Activated B cell treated with CpG ODN at 0.5 μM for 24 hours (primary cell): ENCODE results near the gene ABCB7. TPM values are rescaled to one million over a fixed set of nuclear protein-coding genes. Genes with fewer than 3 reads are reported as not detected.
"Not testable (repeated sequence)": the region's sequence is repeated elsewhere in the genome, so short reads cannot be mapped to it uniquely, and the experiment has no call there.

ENCODE experiments used
- ATAC-seq: fragments of 200-7000 bp; cut with Tn5 transposase; one replicate; pipeline ENCODE4 v1.10.0; 2021; ENCODE audit warnings: low read depth, mild to moderate bottlenecking, moderate library complexity
- CTCF ChIA-PET: fragments of 350-600 bp; sonication (Branson Sonifier 250); formaldehyde crosslinking; loops from one replicate; lab custom pipeline; 2021; ENCODE audit warnings: antibody characterized with exemption; lab: Charles Lee
- POLR2A ChIA-PET: fragments of 350-600 bp; sonication (Branson Sonifier 250); formaldehyde crosslinking; loops from one replicate; lab custom pipeline; 2021; ENCODE audit warnings: antibody characterized with exemption; lab: Charles Lee
- DNase-seq: peaks from one replicate; pipeline ENCODE4 v3.0.0; 2022
- H3K27ac Mint-ChIP-seq: one replicate; pipeline ENCODE4 v1.8.0; 2020; ENCODE audit warnings: mixed read lengths
- H3K27me3 Mint-ChIP-seq: one replicate; pipeline ENCODE4 v1.8.0; 2021; ENCODE audit warnings: mixed read lengths
- H3K36me3 Mint-ChIP-seq: one replicate; pipeline ENCODE4 v1.8.0; 2021; ENCODE audit warnings: low read depth, mixed read lengths
- H3K4me1 Mint-ChIP-seq: one replicate; pipeline ENCODE4 v1.8.0; 2021; ENCODE audit warnings: mixed read lengths
- H3K4me3 Mint-ChIP-seq: one replicate; pipeline ENCODE4 v1.8.0; 2020; ENCODE audit warnings: mild to moderate bottlenecking, mixed read lengths
- H3K9me3 Mint-ChIP-seq: one replicate; pipeline ENCODE4 v1.8.0; 2020; ENCODE audit warnings: mixed read lengths
- intact Hi-C: fragments of 100-400 bp; cut with micrococcal nuclease; formaldehyde crosslinking; loops from one replicate; pipeline ENCODE4 v1.15.1; 2024
- total RNA-seq: library from RNA; stranded (reverse); gene quantifications from 2 replicates; pipeline ENCODE4 v1.2.3, GENCODE V29; 2022
- TF ChIP-seq, protein P1 (sequence below): fragments of 200-600 bp; IDR thresholded peaks from one replicate; pipeline ENCODE4 v1.8.0; 2022; ENCODE audit warnings: antibody characterized with exemption, mild to moderate bottlenecking

ABCB7 gene
- total RNA-seq, 1 donor from 2014 or later: 42.2 TPM

DNA sequence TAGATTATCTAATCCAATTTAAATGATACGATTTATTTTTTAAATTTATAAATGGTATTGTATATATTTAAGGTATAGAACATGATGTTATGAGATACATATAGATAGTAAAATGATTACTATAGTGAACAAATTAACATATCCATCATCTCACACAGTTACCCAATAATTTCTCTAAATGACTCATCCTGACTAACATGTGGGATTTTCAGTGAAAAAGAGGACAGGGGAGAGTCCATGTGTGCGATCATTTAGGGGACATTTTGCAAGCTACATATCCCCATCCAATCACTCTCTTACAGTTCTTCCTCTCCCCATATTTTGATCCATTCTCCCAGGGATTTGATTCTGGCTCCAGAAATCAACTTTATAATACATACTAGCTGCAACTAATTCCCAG lies 88.2 kb downstream of the ABCB7 start:
- Mint-ChIP-seq H3K4me3 (no peak overlapping the region), H3K27ac (no peak overlapping the region), H3K9me3 (no peaks in the 10 kb centered on the region), H3K27me3 (no peaks in the 10 kb centered on the region), H3K4me1 (no peaks in the 10 kb centered on the region), H3K36me3 (peaks cover 24% of the 10 kb centered on the region)
- POLR2A ChIA-PET: no interaction called here
- intact Hi-C loops: no loop called here
- DNase-seq (no peak), ATAC-seq (no peak)
- CTCF ChIA-PET: no interaction called here
- TF ChIP-seq, protein P1, sequence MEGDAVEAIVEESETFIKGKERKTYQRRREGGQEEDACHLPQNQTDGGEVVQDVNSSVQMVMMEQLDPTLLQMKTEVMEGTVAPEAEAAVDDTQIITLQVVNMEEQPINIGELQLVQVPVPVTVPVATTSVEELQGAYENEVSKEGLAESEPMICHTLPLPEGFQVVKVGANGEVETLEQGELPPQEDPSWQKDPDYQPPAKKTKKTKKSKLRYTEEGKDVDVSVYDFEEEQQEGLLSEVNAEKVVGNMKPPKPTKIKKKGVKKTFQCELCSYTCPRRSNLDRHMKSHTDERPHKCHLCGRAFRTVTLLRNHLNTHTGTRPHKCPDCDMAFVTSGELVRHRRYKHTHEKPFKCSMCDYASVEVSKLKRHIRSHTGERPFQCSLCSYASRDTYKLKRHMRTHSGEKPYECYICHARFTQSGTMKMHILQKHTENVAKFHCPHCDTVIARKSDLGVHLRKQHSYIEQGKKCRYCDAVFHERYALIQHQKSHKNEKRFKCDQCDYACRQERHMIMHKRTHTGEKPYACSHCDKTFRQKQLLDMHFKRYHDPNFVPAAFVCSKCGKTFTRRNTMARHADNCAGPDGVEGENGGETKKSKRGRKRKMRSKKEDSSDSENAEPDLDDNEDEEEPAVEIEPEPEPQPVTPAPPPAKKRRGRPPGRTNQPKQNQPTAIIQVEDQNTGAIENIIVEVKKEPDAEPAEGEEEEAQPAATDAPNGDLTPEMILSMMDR: no peak

DNA sequence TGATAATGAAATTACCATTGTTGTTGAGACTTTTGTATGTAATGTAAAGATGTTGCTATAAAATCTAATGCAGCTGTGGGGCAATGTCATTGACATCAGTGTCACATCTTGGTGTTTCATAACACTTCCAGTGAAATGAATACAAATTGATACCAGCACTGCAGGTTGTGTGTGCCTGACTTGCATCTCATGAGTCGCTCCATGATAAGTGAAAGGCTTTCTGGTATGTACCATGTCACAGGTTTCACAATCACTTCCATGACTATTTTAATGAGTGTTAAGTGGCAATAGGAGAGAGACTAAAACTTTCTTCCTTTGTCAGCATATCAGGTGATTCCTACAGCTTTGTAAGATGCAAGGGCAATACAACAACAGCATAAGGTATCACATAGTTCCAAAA lies 94.4 kb downstream of the ABCB7 start:
- Mint-ChIP-seq H3K4me3 (no peak overlapping the region), H3K4me1 (no peaks in the 10 kb centered on the region), H3K27ac (no peak overlapping the region), H3K9me3 (no peaks in the 10 kb centered on the region), H3K36me3 (peaks cover 18% of the 10 kb centered on the region), H3K27me3 (no peaks in the 10 kb centered on the region)
- TF ChIP-seq, protein P1: no peak
- POLR2A ChIA-PET: no interaction called here
- intact Hi-C loops: no loop called here
- CTCF ChIA-PET: no interaction called here
- ATAC-seq (no peak), DNase-seq (no peak)

DNA sequence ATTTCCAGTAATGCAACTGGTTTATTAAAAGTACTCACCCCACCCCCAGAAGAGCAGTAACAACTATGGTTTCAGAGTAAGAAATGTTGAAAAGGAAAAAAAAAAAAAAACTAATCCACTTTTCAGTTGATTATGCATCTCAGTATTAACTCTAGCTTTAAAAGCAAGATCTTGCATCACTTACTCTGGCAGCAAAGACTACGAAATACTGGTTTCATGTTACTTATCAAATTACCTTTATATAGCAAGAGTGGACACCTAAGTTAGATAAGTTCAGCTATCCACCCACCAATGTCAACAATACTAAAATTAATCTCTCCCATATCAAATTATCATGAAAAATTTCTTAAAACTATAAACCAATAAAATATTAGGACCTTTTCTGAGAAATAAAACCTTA lies 105.0 kb downstream of the ABCB7 start:
- peaks cover 17% of the 10 kb centered on the region for H3K36me3 Mint-ChIP-seq
- DNase-seq (no peak), ATAC-seq (no peak)
- H3K9me3 Mint-ChIP-seq: peaks cover 3% of the 10 kb centered on the region
- ChIA-PET POLR2A (no interaction called here), CTCF (no interaction called here)
- no peak overlapping the region for H3K4me3 Mint-ChIP-seq
- intact Hi-C loops: no loop called here
- TF ChIP-seq, protein P1: no peak
- no peaks in the 10 kb centered on the region for H3K27me3 Mint-ChIP-seq
- no peaks in the 10 kb centered on the region for H3K4me1 Mint-ChIP-seq
- H3K27ac Mint-ChIP-seq: no peak overlapping the region

DNA sequence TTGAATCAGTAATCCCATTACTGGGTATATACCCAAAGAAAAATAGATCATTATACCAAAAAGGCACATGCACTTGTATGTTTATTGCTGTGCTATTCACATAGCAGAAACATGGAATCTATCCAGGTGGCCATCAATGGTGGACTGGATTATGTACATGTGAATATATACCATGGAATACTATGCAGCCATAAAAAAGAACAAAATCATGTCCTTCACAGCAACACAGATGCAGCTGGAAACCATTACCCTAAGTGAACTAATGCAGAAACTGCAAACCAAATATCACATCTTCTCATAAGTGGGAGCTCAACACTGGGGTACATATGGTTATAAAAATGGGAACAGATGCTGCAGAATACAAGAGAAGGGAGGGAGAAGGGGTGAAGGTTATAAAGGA lies 110.7 kb downstream of the ABCB7 start:
- CTCF ChIA-PET: no interaction called here
- Mint-ChIP-seq H3K9me3 (peaks cover 3% of the 10 kb centered on the region), H3K36me3 (peaks cover 5% of the 10 kb centered on the region), H3K4me1 (no peaks in the 10 kb centered on the region), H3K27me3 (no peaks in the 10 kb centered on the region), H3K27ac (no peak overlapping the region), H3K4me3 (no peak overlapping the region)
- POLR2A ChIA-PET: no interaction called here
- DNase-seq (no peak), ATAC-seq (no peak)
- intact Hi-C loops: no loop called here
- TF ChIP-seq, protein P1: no peak

DNA sequence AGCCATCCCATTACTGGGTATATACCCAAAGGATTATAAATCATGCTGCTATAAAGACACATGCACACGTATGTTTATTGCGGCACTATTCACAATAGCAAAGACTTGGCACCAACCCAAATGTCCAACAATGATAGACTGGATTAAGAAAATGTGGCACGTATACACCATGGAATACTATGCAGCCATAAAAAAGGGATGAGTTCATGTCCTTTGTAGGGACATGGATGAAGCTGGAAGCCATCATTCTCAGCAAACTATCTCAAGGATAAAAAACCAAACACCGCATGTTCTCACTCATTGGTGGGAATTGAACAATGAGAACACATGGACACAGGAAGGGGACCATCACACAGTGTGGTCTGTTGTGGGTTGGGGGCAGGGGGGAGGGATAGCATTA lies 111.9 kb downstream of the ABCB7 start:
- H3K27ac Mint-ChIP-seq, H3K27me3 Mint-ChIP-seq, intact Hi-C loops, DNase-seq, H3K36me3 Mint-ChIP-seq, H3K4me1 Mint-ChIP-seq, ATAC-seq, POLR2A ChIA-PET, H3K9me3 Mint-ChIP-seq, H3K4me3 Mint-ChIP-seq, CTCF ChIA-PET: not testable (repeated sequence)

DNA sequence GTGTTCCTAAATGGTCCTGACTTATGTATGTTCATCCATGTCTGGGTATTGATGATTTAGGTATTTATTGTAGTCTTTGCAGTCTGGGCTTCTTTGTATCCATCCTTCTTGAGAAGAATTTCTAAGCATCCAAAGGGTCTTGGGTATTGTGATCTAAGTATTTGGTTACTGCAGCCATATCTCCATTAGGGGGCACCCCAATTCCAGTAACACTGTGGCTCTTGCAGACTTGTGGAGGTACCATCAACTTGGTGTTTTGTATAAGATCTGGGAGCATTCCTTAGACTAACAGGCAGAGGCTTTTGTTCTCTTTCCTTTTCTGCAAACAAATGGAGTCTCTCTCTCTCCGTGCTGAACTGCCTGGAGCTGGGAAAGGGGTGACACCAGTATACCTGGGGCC lies 117.2 kb downstream of the ABCB7 start:
- no peaks in the 10 kb centered on the region for H3K36me3 Mint-ChIP-seq
- ChIA-PET POLR2A (no interaction called here), CTCF (no interaction called here)
- TF ChIP-seq, protein P1: no peak
- no peak overlapping the region for H3K4me3 Mint-ChIP-seq
- DNase-seq (no peak), ATAC-seq (no peak)
- peaks cover 10% of the 10 kb centered on the region for H3K9me3 Mint-ChIP-seq
- no peak overlapping the region for H3K27ac Mint-ChIP-seq
- no peaks in the 10 kb centered on the region for H3K27me3 Mint-ChIP-seq
- intact Hi-C loops: loop anchor here (5.0 kb wide), 1 partner anchor 1098 kb away; no protein-coding TSS in a partner anchor
- H3K4me1 Mint-ChIP-seq: no peaks in the 10 kb centered on the region
